ENCODE results near the gene BACH1. TPM values are rescaled to one million over a fixed set of nuclear protein-coding genes. Genes with fewer than 3 reads are reported as not detected.

The BACH1 gene
- total RNA-seq, 1 donor from 2014 or later, result 123 TPM

- H3K27ac Mint-ChIP-seq (ENCODE audit: unreplicated experiment), result no peak overlapping the region
- no peak for DNase-seq (ENCODE audit: low spot score)
- no peak overlapping the region for H3K4me3 Mint-ChIP-seq (ENCODE audit: unreplicated experiment)
Measured at GRCh38 chr21:29287383-29287782, 11.3 kb upstream of the BACH1 start.

GRCh38 chr21:29288239-29288638 is 10.5 kb upstream of the BACH1 start:
- H3K27ac Mint-ChIP-seq (ENCODE audit: unreplicated experiment), result no peak overlapping the region
- H3K4me1 Mint-ChIP-seq (ENCODE audit: low read depth), result peaks cover 7% of the 10 kb centered on the region
- peaks cover 2% of the 10 kb centered on the region for H3K9me3 Mint-ChIP-seq (ENCODE audit: low read depth)
- H3K4me3 Mint-ChIP-seq (ENCODE audit: unreplicated experiment), result no peak overlapping the region
- no peaks in the 10 kb centered on the region for H3K27me3 Mint-ChIP-seq (ENCODE audit: low read depth)
- H3K36me3 Mint-ChIP-seq (ENCODE audit: low read depth), result no peaks in the 10 kb centered on the region
- no peak for DNase-seq (ENCODE audit: low spot score)
- no peak for TF ChIP-seq CTCF (IDR thresholded peaks at IDR 0.05)

More at GRCh38 chr21:29287383-29287782, 11.3 kb upstream of the BACH1 start:
- no peak for TF ChIP-seq CTCF (IDR thresholded peaks at IDR 0.05)
- Mint-ChIP-seq H3K9me3 (ENCODE audit: low read depth) (peaks cover 6% of the 10 kb centered on the region), H3K4me1 (ENCODE audit: low read depth) (peaks cover 7% of the 10 kb centered on the region), H3K36me3 (ENCODE audit: low read depth) (no peaks in the 10 kb centered on the region), H3K27me3 (ENCODE audit: low read depth) (no peaks in the 10 kb centered on the region)

GRCh38 chr21:29289317-29289716 is 9.4 kb upstream of the BACH1 start:
- DNase-seq (ENCODE audit: low spot score), result no peak
- Mint-ChIP-seq H3K4me1 (ENCODE audit: low read depth) (peaks cover 7% of the 10 kb centered on the region), H3K9me3 (ENCODE audit: low read depth) (peaks cover 4% of the 10 kb centered on the region), H3K36me3 (ENCODE audit: low read depth) (no peaks in the 10 kb centered on the region), H3K27me3 (ENCODE audit: low read depth) (no peaks in the 10 kb centered on the region), H3K4me3 (ENCODE audit: unreplicated experiment) (no peak overlapping the region), H3K27ac (ENCODE audit: unreplicated experiment) (no peak overlapping the region)
- TF ChIP-seq CTCF (IDR thresholded peaks at IDR 0.05), result no peak

GRCh38 chr21:29290240-29290639 is 8.5 kb upstream of the BACH1 start:
- Mint-ChIP-seq H3K4me3 (ENCODE audit: unreplicated experiment) (no peak overlapping the region), H3K27ac (ENCODE audit: unreplicated experiment) (no peak overlapping the region), H3K4me1 (ENCODE audit: low read depth) (peaks cover 7% of the 10 kb centered on the region), H3K36me3 (ENCODE audit: low read depth) (no peaks in the 10 kb centered on the region), H3K9me3 (ENCODE audit: low read depth) (peaks cover 4% of the 10 kb centered on the region), H3K27me3 (ENCODE audit: low read depth) (no peaks in the 10 kb centered on the region)
- TF ChIP-seq CTCF (IDR thresholded peaks at IDR 0.05), result no peak
- DNase-seq (ENCODE audit: low spot score), result no peak

GRCh38 chr21:29293495-29293894 is 5.2 kb upstream of the BACH1 start:
- no peak overlapping the region for H3K27ac Mint-ChIP-seq (ENCODE audit: unreplicated experiment)
- H3K4me3 Mint-ChIP-seq (ENCODE audit: unreplicated experiment), result no peak overlapping the region
- no peaks in the 10 kb centered on the region for H3K36me3 Mint-ChIP-seq (ENCODE audit: low read depth)
- H3K9me3 Mint-ChIP-seq (ENCODE audit: low read depth), result peaks cover 4% of the 10 kb centered on the region
- peaks cover 19% of the 10 kb centered on the region for H3K4me1 Mint-ChIP-seq (ENCODE audit: low read depth)
- no peak for TF ChIP-seq CTCF (IDR thresholded peaks at IDR 0.05)
- no peak for DNase-seq (ENCODE audit: low spot score)
- H3K27me3 Mint-ChIP-seq (ENCODE audit: low read depth), result no peaks in the 10 kb centered on the region
